ENCODE data around the gene MLLT11.

DNA sequence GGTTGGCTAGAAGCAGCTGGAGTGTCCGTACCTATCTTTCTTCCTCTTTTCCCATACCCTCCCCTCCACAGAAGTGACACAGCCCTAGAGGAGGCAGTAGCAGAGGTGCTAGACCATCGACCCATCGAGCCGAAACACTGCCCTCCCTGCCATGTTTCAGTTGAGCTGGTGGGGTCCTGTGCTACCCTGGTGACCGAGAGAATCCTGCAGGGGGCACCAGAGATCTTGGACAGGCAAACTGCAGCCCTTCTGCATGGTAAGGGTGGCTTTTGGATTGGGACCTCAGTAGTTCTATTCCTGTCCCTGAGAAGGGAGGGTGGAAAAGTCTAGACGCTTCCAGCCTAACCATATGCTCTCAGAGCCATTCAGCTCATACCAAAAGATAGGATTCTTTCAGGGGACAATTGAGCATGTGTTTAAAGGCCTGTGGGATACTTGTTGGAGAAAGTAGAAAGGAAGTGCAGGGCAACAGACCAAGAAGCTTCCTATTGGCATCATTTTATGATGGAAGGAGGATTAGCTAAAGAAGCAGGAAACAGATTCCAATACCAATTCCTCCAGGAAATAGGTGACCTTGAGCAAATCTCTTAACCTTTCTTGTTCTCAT, 35.6 kb upstream of the MLLT11 start:
- TF ChIP-seq, protein P1, sequence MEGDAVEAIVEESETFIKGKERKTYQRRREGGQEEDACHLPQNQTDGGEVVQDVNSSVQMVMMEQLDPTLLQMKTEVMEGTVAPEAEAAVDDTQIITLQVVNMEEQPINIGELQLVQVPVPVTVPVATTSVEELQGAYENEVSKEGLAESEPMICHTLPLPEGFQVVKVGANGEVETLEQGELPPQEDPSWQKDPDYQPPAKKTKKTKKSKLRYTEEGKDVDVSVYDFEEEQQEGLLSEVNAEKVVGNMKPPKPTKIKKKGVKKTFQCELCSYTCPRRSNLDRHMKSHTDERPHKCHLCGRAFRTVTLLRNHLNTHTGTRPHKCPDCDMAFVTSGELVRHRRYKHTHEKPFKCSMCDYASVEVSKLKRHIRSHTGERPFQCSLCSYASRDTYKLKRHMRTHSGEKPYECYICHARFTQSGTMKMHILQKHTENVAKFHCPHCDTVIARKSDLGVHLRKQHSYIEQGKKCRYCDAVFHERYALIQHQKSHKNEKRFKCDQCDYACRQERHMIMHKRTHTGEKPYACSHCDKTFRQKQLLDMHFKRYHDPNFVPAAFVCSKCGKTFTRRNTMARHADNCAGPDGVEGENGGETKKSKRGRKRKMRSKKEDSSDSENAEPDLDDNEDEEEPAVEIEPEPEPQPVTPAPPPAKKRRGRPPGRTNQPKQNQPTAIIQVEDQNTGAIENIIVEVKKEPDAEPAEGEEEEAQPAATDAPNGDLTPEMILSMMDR (IDR thresholded peaks at IDR 0.05): peak in 3 of 4 experiments; percentile 76 to 85 (median 78)
- TF ChIP-seq POLR2A (IDR thresholded peaks at IDR 0.05): no peak
- TF ChIP-seq EP300 (IDR thresholded peaks at IDR 0.05): no peak
- no peak for TF ChIP-seq POLR2AphosphoS5 (IDR thresholded peaks at IDR 0.05)

All from gastroesophageal sphincter (tissue), 3 donors.